NCI-H510A treated with DMSO at 0.1 percent for 48 hours (cell line): ENCODE data around the gene ALAD.
A peak's percentile ranks its signal among the peaks of the same experiment; 100 is the strongest.

Experiments used
- DNase-seq: peaks from one replicate; lab custom pipeline; 2025; lab: John Stamatoyannopoulos, UW

The ALAD gene

DNA sequence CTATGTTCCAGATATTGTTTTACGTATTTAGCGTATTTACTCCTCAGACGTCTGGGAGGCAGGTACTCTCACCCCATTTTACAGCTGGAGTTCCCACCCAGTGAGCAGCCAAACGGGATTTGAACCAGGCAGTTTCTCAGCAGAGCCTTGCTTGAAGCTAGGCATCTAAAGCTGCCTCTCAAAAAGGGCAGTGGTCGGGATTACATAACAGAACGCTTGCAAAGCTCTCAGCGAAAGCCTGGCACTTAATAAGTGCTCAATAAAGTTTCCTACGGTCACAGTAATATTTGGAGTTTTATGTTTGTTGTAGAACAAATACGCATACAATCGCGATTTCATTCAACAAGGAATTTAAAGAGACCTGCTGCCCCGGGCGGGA, 52.0 kb downstream of the ALAD start:
- DNase-seq = peak; percentile 56

- DNase-seq = no peak
Measured at GRCh38 chr9:113348437-113348836, 52.6 kb downstream of the ALAD start.

DNA sequence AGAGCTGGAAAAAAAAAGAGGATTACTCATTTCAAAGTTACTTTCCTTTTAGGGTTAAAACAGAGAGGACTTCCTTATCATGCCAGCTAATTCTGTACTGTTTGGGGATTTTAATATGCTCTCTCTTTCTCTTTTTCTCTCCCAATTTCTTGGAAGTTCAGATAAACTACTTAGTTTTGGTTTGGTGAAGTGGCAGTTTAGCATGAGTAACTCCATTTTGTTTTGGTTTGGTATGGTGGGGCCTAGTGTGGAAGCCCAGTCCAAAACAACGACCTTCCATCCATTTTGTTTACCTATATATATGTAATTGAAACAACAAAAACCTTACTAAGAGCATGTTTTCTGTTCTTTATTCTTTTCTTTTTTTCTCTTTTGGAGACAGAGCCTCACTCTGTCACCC, 55.4 kb downstream of the ALAD start:
- no peak for DNase-seq

- no peak for DNase-seq
Measured at GRCh38 chr9:113345190-113345589, 55.9 kb downstream of the ALAD start.

GRCh38 chr9:113343732-113344231, 57.3 kb downstream of the ALAD start:
- DNase-seq = peak; percentile 97

DNA sequence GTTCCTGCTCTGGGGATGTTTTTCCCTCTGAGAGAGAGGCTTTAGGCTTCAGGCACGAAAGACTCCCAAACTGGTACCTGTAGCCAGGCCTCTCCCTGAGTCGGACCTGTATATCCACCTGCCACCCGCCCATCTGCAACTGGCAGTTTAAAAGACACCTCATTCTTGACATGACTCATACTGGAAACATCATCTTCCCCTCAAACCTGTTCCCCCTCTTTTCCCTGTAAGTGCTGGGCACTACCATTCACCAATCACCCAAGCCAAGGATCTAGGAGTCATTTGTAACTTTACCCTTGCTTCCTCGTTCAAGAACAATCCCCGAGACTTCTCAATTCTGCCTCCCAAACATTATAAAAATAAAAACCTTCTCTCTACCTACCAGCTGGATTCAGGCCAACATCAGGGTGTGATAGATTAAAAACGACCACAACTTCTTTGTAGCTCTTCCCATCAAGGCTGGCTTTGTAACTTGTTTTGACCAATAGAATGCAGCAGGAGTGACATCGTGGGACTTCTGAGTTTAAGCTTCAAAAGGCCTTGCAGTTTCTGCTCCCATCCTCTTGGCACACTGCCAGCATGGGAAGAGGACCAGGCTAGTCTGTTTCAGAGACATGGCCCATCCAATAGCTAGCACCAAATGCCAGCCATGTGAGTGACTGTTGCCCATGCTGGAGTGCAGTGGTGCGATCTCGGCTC, 59.2 kb downstream of the ALAD start:
- peak; percentile 43 for DNase-seq

GRCh38 chr9:113340011-113340699, 60.9 kb downstream of the ALAD start, which contains the start of gene WDR31:
WDR31 (minus strand) TSS chr9:113340275; CDS start chr9:113332022, 8,253 bp downstream.
- peak; percentile 80 for DNase-seq

GRCh38 chr9:113337714-113338113, 63.4 kb downstream of the ALAD start:
- DNase-seq = no peak
